Activated CD4-positive, alpha-beta T cell treated with anti-CD3 and anti-CD28 coated beads, Interleukin-2, amount 50 U/mL, for 48 hours (primary cell): ENCODE measurements around the gene RDH13.
"Not testable (repeated sequence)": the region's sequence is repeated elsewhere in the genome, so short reads cannot be mapped to it uniquely, and the experiment has no call there.

ENCODE experiments used
- DNase-seq, 2 experiments: peaks; one replicate each; pipeline ENCODE4 v3.0.0-alpha.2; 2020

RDH13 gene

DNA sequence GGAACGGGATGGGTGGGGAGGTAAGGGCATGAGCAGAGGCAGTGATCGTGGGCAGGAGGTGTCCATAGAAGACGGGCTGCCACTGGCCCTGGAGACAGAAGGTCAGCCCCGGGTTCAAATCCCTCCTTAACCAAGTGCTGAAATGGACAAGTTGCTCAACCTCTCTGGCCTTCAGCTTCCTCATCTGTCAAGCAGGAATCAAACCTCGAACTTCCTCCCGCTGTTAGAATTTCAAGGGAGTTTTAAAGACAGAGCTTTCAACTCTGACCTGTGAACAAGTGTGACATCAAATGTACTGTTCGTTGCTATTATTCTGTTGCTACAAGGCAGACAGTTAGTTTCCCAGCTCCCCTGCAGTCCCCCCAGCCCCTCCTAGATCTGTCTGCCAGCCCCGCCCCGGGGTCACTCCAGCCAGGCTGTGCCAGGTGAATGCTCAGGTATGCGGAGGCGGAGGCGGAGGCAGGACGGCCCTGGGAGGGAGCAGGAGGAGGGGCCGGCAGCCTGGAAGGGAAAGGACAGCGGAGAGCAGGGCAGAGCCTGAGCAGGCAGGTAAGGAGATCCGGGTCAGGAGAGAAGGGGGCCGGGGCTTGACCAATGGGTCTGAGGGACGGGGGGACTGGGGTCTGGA lies 12.5 kb upstream of the RDH13 start, which contains the start of gene EPS8L1:
EPS8L1 (plus strand) TSS at position 499 of the 628 bp plus-strand sequence. CDS start 576 bp downstream, outside the sequence.
- no peak for DNase-seq

DNA sequence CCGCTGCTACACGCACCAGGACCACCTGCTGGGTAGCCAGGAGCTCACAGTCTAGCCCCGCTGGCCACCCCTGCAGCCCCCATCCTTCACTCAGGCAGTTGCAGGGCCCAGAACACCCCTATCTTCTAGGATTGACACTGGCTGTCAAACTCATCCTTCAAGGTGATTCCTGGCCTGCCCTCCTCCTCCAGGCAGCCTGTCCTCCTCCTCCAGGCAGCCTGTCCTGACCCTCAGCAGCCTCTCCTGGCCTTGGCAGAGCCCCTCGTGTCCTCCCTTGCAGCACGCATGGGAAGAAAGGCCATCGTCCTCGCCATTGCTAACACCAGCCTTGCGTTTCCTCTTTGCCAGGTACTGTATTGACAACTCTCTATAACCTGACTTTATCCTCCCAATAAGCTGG lies 9.0 kb upstream of the RDH13 start:
- no peak for DNase-seq

DNA sequence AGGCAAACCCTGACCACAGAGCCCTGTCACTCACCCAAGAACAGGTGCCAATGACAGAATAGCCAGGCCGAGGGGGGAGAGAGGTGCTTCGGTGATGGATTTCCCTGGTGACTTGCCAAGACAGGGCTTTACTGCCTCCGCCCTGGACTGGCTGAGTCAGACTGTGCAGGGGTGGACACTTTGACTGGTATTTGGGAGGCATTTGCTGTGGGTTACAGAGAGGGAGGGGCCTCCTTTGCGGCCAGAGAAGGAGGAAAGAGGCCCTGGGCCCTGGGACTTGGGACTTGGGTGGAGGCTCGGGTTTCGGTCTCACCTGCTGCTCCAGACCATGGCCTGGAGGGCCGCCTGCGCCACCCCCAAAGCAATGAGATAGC lies 8.2 kb upstream of the RDH13 start:
- no peak for DNase-seq

DNA sequence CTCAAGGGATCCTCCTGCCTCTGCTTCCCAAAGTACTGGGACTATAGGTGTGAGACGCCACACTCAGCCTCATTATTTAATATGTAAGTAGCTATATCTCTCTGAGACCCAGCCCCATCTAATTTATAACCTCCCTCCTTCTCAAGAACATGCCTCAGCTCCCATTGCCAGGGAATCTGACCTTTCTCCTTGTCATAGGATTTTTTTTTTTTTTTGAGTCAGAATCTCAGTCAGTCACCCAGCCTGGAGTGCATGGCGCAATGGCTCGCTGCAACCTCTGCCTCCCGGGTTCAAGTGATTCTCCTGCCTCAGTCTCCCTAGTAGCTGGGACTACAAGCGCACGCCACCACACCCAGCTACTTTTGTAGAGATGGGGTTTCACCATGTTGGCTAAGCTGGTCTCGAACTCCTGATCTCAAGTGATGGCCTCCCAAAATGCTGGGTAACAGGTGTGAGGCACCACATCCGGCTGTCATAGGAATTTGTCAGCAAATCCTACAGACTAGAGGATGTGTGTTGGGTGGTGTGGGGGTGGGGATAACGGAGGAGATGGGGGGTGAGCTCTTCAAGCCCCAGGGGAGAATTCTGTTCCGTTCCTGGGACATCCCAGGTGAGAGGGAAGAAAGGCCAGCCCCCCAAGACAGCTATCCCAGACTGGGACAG lies 7.6 kb upstream of the RDH13 start:
- DNase-seq: no peak

DNA sequence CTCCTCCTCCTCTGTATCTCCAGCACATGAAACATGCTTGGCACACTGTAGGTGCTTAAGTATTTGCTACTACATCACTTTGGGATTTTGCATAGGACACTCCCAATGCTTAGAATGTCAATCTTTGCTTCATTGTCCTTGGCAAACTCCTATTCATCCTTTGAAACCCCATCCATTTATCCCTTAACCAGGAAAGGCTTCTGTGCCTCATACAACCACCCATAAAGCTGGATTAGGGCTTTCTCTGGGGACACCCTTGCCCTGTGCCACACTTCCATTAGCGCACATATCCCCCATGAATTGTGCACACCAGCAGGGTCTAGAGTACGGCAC lies 6.9 kb upstream of the RDH13 start:
- DNase-seq: no peak

DNA sequence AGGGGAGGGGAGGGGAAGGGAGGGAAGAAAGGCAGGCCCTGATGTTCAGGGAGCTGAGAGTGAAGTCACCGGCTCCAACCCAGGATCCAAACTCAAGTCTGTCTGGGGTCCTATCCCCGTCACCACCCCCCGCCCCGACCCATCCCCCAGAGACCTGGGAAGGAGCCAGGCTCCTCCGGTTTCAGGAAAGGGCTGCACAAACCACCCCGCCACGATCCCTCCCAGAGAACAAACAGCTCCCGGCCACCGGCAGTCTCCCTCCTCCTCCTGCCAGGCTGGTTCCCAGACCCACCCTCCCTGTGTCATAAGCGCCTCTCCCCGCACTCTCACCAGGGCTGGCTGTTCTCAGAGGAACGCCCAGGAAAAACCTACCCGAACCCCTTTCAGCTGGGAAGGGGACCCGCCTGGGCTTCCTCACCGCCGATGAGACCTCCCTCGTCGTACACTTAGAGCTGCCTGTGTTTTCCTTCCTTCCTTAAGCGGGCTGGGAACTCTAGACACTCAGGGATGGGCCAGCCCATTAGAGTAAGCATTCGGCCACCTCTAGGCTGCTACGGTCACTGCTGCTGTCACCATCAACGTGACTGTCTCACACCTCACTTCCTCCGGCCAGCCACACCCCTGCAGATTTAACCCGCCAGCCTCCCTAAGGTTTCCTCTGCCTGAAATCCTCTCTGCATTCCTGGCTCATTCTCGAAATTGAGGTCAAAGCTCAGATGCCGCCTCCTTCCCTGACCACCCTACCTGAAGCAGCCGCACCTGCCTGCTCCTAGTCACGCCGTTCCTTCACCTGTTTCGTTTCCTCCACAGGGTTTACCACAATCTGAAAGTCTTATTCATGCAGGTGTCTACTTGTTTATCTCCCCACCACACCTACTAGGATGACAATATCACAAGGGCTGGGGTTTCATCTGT lies 6.3 kb upstream of the RDH13 start:
- DNase-seq: no peak

DNA sequence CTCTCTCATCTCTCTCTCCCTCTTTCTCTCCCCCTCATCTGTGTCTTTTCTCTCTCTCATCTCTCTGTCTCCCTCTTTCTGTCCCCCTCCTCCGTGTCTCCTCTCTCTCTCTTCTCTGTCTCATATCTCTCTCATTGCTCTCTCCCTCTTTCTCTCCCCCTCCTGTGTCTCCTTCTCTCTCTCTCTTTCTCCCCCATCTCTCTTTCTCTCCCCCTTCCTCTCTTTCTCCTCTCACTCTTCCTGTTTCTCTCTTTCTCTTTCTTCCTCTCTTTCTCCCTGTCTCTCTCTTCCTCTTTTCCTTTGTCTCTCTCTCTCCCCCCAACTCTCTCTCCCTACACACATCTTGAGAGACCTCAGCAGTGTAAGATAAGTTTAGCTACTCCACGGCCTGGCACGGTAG lies 4.9 kb upstream of the RDH13 start:
- DNase-seq: no peak

DNA sequence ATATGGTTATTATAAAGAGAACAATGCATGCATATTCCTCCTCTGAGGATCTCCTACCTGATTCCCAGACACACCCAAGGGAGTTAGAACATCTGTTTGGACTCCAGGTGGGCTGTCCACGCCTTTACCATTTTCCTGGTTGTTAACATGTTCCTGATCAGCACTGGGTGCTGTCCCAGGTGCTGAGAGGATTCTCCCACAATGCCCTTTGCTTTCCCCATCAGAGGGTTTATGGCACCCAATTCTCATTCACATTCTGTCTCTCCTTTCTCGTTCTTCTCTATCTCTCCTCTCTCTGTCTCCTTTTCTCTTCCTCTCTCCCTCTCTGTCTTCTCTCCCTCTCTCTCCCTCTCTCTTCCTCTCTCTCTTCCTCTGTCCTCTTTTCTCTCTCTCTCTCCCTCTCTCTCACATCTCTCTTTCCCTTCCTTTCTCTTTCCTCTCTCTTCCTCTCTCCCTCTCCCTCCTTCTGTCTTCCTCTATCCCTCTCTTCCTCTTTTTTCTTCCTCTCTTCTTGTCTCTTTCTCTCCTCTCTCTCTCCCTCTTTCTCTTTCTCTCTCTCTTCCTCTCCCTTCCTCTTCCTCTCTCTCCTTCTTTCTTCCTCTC lies 3.3 kb upstream of the RDH13 start:
- no peak for DNase-seq

DNA sequence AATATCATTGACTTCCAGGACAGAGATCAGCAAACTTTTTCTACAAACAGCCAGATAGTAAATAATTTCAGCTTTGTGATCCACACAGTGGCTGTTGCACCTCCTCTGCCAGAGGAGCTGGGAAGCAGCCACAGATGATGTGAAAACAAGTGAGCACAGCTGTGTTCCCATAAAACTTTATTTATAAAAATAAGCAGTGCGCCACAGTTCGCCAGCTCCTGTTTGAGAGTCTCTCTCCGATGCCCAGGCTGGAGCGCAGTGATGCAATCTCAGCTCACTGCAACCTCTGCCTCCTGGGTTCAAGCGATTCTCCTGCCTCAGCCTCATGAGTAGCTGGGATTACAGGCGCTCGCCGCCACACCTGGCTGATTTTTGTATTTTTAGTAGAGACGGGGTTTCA lies 2.6 kb upstream of the RDH13 start:
- DNase-seq: not testable (repeated sequence)

DNA sequence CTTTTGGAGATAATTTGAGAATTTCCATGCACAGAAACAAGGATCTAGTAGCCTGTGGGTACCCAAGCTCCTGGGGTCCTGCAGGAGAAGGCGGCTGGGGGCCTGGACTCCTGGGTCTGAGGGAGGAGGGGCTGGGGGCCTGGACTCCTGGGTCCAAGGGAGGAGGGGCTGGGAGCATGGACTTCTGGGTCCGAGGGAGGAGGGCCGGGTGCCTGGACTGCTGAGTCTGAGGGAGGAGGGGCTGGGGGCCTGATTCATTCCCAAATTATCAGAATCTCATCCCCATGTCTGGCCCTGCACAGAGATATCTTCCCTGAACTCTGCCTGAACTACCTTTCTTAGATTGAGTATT lies 520 bp upstream of the RDH13 start:
- no peak for DNase-seq

DNA sequence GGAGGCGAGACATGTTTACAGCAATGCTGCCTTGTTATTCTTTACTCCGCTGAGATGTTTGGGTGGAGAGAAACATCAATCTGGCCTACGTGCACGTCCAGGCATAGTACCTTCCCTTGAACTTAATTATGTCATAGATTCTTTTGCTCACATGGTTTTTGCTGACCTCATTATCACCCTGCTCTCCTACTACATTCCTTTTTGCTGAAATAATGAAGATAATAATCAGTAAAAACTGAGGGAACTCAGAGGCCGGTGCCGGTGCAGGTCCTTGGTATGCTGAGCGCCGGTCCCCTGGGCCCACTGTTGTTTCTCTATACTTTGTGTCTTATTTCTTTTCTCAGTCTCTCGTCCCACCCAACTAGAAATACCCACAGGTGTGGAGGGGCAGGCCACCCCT lies 2.7 kb downstream of the RDH13 start:
- DNase-seq: not testable (repeated sequence)

DNA sequence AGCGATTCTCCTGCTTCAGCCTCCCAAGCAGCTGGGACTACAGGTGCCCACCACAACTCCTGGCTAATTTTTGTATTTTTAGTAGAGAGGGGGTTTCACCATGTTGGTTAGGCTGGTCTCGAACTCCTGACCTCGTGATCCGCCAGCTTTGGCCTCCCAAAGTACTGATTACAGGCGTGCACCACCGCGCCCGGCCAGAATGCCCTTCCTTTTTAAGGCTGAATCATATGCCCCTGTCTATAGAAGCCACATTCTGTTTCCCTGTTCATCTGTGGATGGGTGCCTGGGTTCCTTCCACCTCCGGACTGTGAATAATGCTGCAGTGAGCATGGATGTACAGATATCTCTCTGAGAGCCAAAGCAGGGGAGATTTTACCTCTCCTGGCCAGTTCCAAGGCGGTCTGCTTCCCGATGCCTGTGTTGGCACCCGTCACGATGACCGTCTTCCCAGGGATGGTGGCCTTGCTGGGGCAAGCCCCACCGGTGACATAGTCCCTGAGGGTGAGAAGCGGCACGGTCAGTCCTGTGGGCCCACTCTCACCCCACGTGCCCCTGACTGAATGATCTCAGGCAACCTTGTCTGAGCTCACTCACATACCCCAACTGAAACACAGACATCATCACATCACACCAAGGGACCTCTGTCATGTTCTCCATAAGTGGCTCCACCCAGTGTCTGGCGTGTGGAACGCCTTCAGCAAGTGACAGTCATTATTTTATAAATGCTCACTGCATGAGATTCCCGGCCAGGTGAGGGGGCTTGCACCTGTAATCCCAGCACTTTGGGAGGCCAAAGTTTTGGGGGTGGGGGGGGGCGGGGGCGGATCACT lies 4.0 kb downstream of the RDH13 start:
- DNase-seq: no peak

DNA sequence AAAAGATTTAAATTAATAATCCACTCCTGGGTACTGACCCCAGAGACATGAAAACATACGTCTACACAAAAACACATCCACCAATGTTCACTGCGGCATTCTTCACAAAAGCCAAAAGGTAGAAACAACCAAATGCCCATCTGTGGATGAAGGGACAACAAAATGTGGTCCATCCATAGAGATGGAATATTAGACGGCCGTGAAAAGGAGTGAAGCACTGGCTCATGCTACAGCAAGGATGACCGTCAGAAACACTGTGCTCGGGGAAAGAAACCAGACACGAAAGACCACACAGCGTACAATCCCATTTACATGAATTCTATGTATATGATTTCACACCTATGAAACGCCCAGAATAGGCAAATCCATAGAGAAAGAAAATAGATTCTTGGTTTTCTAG lies 6.1 kb downstream of the RDH13 start:
- no peak for DNase-seq

DNA sequence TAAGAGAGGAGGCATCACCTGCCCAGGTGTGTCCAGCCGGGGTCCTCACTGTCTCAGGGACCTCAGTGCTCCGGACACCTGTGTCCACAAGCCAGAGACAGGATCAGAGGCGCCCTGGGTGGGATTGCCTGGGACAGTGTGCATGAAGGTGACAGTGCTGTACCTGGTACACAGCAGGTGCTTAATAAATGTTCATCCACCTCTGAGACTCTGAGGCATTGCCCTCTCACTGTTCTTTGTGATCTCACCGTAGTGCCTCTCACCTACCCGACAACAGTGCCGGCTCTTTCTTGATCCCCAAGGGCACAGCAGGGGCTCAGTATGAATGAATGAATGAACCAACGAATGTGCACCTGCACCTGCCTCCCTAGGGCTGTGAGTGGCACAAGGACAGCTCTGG lies 9.2 kb downstream of the RDH13 start:
- no peak for DNase-seq

DNA sequence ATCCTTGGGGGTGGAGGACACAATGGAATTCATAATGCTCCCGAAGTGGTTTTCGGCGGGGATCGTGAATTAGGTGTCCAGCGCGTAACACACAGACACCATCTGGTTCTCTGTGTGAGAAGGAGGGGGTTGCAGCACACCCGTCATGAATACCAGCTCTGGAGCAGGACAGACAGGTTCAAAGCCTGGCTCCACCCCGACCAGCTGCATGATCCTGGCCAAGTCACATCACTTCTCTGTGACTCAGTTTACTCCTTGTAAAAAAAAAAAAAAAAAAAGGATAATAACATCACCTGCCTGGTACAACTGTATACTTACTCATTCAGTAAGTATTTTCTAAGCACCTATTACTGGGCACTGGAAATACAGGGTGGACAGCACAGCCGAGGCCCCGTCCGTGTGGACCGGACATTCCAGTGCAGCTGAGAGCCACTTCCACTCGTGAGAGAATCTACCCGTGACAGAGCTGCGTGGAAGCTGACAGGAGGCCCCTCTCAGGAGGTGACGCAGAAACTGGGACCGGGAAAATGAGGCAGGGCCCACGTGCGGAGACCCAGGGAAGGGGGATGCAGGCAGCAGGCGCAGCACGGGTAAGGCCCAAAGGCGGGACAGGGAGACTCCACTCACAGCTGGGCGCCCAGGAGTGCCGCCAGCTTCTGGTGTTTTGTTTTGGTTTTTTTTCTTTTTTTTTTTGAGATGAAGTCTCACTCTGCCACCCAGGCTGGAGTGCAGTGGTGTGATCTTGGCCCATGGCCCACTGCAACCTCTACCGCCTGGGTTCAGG lies 12.0 kb downstream of the RDH13 start:
- no peak for DNase-seq

DNA sequence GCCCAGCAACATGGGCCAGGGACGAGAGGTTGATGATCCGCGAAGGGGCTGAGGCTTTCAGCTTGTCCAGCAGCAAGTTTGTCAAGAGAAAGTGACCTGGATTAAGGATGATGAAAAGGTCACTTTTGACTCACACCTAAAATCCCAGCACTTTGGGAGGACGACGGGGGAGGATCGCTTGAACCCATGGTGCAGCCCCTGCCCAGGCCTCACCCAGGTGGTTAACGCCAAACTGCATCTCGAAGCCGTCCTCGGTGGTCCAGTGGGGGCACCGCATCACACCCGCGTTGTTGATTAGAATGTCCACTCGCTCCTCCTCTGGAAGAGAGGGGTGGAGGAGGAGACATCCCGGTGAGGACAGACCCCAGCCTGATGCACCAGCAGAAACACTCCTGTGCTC lies 14.5 kb downstream of the RDH13 start:
- no peak for DNase-seq

DNA sequence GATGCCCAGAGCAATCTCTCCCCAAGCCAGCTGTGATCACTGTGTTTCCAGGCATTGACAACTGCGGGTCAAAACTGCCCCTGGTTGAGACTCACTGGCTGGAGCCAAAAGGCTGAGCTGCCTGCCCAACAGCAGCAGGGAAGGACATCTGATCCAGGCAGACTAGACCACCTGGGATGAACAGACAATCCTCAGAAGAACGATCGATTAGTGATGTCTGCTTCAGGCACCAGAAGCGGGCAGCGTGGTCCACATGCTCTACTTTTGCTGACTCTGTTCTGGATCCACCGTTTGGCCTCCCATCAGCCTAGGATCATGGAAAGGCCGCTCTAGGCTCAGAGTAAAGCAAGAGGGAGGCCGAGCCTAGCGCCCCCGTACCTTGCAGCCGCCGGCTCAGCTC lies 15.0 kb downstream of the RDH13 start:
- DNase-seq: no peak

DNA sequence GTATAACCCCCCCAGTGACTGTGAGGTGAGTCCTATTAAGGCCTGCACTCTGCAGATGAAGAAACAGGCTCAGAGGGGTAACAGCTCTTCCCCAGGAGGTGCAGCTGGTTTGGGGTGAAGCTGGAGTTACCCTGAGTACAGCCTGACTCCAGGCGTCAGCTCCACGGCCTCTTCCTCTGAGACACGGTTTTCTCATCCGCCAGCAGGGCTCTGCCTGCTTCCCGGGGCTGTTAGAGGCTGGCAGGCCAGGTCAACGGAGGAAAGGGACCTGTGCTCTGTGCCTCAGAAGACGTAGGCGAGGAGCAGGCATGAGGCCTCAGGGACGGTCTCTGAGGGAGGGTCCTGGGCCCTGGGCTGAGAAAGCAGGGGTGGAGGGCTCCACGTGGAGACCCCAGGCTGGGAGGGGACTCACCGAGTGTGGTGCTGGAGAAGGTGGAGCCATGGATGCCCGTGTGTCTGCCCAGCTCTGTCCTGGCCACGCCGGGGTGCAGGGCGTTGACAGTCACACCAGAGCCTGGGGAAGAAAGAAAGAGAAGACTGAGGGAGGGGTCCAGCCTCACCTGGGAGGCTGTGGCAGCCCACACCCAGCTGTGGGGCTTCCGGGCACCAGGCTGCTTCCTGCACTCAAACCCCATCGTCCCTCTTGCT lies 15.8 kb downstream of the RDH13 start:
- DNase-seq: no peak

DNA sequence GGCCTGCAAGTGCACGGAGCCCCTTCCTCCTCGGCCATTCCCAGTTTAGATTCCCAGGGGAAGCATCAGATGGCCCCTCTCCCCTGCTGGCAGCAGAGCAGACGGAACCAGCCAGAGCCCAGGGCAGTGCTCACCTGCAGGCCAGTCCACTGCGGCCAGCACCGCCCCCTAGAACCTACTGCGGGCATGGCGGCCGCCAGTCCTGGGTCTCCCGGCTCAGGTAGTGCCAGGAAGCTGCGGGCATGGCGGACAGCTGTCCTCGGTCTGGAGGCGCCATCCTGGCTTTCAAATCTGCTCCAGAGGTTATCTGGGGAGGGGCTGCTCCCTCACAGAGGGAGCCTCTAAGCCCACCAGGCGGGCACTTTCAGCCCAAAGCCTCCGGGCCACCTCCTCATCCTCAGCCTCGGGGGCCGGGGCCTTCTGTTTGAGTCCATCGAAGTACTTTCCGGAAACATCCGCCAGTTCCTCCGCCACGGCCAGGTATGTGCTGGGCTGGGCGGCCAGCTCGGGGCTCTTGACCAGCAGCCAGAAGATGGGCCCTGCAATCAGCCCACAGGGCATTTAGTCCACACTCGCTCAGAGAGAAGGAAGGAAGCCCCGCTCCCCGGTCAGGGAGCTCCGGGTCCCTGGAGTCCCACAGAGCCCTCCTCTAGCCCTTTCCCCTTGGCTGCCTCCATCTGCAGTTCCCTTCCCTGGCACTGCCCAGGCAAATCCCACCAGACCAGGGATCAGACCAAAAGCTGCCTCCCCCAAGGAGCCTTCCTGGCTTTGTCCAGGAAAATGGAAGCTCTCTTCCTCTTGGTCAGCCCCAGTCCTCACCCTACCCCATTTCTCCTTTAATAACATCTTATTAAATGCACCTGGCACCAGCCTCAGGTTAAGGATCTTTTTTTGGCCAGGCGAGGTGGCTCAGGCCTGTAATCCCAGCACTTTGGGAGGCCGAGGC lies 17.9 kb downstream of the RDH13 start:
- no peak for DNase-seq

DNA sequence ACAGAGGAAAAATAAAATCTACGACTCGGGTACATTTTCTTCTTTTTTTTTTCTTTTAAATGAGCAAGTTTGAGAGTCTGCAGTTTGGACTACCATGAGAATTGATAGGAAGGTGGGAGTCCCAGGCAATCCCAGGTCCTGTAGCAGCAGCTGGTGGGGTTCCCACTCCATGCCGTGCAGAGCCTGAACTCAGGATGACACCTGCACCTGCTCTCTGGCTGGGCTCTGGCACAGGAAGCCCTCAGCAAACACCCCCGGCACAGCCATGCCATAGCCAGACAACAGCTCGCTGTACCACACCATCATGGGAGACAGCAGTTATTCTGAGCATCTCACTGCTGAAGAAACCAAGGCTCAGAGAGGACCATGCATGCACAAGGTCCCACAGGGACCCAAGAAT lies 18.7 kb downstream of the RDH13 start:
- no peak for DNase-seq
